ENCODE measurements around the gene GPR157.

DNA sequence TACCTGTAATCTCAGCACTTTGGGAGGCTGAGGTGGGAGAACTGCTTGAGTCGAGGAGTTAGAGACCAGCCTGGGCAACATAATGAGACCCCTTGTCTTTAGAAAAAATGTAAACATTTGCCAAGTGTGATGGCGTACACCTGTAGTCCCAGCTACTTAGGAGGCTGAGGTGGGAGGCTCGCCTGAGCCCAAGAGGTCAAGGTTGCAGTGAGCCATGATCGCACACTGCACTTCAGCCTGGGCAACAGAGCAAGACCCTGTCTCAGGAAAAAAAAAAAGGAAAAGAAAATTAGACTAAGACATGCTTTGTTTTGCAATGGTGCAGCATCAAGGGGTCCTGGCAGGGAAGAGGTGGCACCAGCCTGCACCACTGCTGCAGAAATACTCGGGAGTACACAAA is 16.8 kb upstream of the GPR157 start:
- TF ChIP-seq EZH2 (IDR thresholded peaks at IDR 0.05): no peak
- TF ChIP-seq, protein P1, sequence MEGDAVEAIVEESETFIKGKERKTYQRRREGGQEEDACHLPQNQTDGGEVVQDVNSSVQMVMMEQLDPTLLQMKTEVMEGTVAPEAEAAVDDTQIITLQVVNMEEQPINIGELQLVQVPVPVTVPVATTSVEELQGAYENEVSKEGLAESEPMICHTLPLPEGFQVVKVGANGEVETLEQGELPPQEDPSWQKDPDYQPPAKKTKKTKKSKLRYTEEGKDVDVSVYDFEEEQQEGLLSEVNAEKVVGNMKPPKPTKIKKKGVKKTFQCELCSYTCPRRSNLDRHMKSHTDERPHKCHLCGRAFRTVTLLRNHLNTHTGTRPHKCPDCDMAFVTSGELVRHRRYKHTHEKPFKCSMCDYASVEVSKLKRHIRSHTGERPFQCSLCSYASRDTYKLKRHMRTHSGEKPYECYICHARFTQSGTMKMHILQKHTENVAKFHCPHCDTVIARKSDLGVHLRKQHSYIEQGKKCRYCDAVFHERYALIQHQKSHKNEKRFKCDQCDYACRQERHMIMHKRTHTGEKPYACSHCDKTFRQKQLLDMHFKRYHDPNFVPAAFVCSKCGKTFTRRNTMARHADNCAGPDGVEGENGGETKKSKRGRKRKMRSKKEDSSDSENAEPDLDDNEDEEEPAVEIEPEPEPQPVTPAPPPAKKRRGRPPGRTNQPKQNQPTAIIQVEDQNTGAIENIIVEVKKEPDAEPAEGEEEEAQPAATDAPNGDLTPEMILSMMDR (IDR thresholded peaks at IDR 0.05): no peak
